GM19035 (cell line): ENCODE measurements around the gene TTC28.
"Not testable (repeated sequence)": the region's sequence is repeated elsewhere in the genome, so short reads cannot be mapped to it uniquely, and the experiment has no call there.

Experiments
- ATAC-seq: cut with Tn5 transposase; IDR thresholded peaks from one replicate; pipeline ENCODE4 v1.9.1; 2021; ENCODE audit not compliant: unreplicated experiment

TTC28 gene

GRCh38 chr22:28678778-28679610 lies 646 bp downstream of the TTC28 start:
- not testable (repeated sequence) for ATAC-seq

- not testable (repeated sequence) for ATAC-seq
These were observed 1.5 kb downstream of the TTC28 start for GRCh38 chr22:28678170-28678569.

- ATAC-seq = no peak
These were observed 5.5 kb downstream of the TTC28 start for GRCh38 chr22:28674121-28674563.

GRCh38 chr22:28670756-28671155 lies 8.9 kb downstream of the TTC28 start:
- no peak for ATAC-seq

GRCh38 chr22:28670161-28670560 lies 9.5 kb downstream of the TTC28 start:
- no peak for ATAC-seq

- no peak for ATAC-seq
These were observed 10.3 kb downstream of the TTC28 start for GRCh38 chr22:28669387-28669786.

- ATAC-seq = not testable (repeated sequence)
These were observed 16.1 kb downstream of the TTC28 start for GRCh38 chr22:28663569-28663942.

- ATAC-seq = no peak
These were observed 21.2 kb downstream of the TTC28 start for GRCh38 chr22:28658448-28658847.

GRCh38 chr22:28656181-28656580 lies 23.5 kb downstream of the TTC28 start:
- no peak for ATAC-seq

- ATAC-seq = no peak
These were observed 29.2 kb downstream of the TTC28 start for GRCh38 chr22:28650463-28650862.

GRCh38 chr22:28648792-28649191 lies 30.8 kb downstream of the TTC28 start:
- no peak for ATAC-seq

- no peak for ATAC-seq
These were observed 32.4 kb downstream of the TTC28 start for GRCh38 chr22:28647216-28647615.

GRCh38 chr22:28639321-28639720 lies 40.3 kb downstream of the TTC28 start:
- no peak for ATAC-seq

GRCh38 chr22:28637225-28637624 lies 42.4 kb downstream of the TTC28 start:
- no peak for ATAC-seq

- ATAC-seq = no peak
These were observed 49.5 kb downstream of the TTC28 start for GRCh38 chr22:28630177-28630574.

- no peak for ATAC-seq
These were observed 50.0 kb downstream of the TTC28 start for GRCh38 chr22:28629420-28630176.

- ATAC-seq = no peak
These were observed 50.9 kb downstream of the TTC28 start for GRCh38 chr22:28628766-28629165.

- no peak for ATAC-seq
These were observed 51.8 kb downstream of the TTC28 start for GRCh38 chr22:28627791-28628190.

GRCh38 chr22:28620244-28620922 lies 59.3 kb downstream of the TTC28 start:
- no peak for ATAC-seq

GRCh38 chr22:28619236-28619635 lies 60.4 kb downstream of the TTC28 start:
- no peak for ATAC-seq

GRCh38 chr22:28615423-28615822 lies 64.2 kb downstream of the TTC28 start:
- not testable (repeated sequence) for ATAC-seq

GRCh38 chr22:28609921-28610320 lies 69.7 kb downstream of the TTC28 start:
- no peak for ATAC-seq
